ENCODE measurements around the gene DCX.

The DCX gene

DNA sequence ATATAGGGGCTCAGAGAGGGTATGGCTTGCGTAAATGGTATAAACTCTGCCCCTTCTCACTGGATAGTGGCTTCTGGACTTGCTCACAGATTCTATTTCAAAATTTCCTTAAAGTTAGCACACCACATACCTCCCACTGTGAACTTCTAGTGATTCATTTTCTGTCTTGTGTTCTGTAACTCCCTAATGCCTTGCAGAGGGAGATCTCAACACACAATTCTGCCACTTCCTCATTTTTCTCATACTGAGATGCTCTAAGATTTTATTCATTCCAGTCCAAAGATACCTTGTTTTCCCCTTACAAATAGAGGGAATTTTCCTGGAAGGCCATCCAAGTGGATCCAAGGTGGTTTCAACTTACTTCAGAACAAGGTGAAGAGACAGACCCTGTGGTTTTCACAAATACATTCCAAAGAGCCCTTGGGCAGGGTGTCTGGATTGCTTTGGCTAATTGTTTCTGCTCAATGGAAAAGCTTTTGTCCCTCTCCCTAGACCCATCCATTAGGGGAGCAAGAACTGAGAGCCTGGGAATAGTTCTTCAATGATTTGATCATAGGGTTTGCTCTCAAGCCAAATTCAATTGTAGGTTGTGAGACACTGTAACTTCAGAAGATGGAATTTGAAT is 89.6 kb downstream of the DCX start:
- TF ChIP-seq, protein P1, sequence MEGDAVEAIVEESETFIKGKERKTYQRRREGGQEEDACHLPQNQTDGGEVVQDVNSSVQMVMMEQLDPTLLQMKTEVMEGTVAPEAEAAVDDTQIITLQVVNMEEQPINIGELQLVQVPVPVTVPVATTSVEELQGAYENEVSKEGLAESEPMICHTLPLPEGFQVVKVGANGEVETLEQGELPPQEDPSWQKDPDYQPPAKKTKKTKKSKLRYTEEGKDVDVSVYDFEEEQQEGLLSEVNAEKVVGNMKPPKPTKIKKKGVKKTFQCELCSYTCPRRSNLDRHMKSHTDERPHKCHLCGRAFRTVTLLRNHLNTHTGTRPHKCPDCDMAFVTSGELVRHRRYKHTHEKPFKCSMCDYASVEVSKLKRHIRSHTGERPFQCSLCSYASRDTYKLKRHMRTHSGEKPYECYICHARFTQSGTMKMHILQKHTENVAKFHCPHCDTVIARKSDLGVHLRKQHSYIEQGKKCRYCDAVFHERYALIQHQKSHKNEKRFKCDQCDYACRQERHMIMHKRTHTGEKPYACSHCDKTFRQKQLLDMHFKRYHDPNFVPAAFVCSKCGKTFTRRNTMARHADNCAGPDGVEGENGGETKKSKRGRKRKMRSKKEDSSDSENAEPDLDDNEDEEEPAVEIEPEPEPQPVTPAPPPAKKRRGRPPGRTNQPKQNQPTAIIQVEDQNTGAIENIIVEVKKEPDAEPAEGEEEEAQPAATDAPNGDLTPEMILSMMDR (conservative IDR thresholded peaks at IDR 0.05): no peak
- TF ChIP-seq ZFX (IDR thresholded peaks at IDR 0.05): no peak

DNA sequence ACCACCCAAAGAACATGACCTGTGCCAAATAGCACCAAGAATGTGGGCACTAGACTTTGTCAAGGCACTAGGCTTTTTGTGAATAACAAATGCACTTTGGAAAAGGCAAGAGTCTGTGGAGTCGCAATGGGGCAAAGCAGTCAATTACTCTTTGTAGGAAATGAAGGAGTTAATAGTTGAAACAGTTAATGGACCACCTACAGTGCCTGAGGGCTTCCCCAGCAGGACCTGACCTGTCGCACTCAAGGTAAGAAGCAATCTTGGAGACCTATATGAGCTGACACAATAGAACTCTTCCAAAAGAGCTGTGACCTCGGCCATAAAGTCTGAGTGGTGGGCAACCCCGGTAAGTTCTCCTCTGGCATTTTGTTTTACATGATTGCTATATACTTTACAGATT is 92.5 kb downstream of the DCX start:
- TF ChIP-seq, protein P1 (conservative IDR thresholded peaks at IDR 0.05): no peak
- TF ChIP-seq ZFX (IDR thresholded peaks at IDR 0.05): no peak
- no peak overlapping the region for H3K27ac ChIP-seq

More for the DNA sequence above, 89.6 kb downstream of the DCX start:
- H3K27ac ChIP-seq: no peak overlapping the region

DNA sequence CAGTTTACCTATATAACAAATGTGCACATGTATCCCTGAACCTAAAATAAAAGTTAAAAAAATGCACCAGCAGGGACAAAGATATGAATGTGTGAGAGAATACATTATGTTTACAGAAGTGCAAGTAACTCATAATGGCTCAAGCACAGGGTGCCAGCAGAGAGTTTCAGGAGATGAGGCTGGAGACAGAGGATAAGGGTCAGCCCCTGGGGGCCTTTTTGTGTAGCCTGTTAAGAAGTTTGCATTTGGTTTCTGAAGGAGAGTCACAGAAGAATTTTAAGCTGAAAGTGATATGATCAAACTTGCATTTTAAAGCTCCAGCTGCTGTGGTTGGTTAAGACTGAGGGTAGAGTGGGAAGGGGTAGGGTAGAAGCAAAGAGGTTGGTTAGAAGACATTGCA is 93.1 kb downstream of the DCX start:
- TF ChIP-seq ZFX (IDR thresholded peaks at IDR 0.05): no peak
- TF ChIP-seq, protein P1 (conservative IDR thresholded peaks at IDR 0.05): no peak
- no peak overlapping the region for H3K27ac ChIP-seq

DNA sequence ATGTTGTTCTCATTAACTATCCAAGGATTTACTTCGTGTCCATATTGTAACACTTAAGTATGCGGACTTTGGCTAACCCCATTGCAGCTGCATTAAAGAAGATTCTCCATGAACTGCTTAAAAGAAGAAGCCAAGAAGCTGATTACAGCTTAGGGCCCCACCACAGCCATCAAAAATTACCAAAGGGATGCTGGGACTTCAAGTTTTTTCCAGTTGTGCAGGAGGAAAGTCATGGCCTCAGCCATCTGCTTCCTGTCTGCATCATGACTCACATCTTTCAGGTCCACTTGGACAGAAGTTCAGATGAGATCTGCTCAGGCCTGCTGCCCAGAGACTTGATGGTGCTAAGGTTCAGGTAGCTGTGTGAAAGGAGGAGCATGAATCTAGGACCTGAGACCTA is 102.9 kb downstream of the DCX start:
- TF ChIP-seq, protein P1 (conservative IDR thresholded peaks at IDR 0.05): no peak
- TF ChIP-seq ZFX (IDR thresholded peaks at IDR 0.05): no peak
- H3K27ac ChIP-seq: no peak overlapping the region

DNA sequence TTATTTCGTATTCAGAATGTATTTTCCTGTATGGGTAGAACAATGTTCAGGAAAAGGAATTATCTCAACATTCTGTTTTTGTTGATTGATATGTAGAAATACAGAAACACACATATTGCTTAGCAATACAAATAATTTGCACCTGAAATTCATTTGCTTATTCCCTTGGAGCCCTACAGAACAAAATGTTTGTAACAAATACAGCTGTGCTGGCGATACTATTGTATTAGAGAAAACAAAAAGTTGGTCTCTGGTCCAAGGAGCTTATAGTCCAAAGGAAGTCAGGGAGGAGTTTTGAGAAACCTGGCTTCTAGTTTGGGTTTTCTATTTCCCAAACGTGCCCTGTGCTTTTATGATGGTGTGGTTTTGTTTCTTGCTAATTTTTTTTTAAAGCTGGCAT is 104.0 kb downstream of the DCX start:
- TF ChIP-seq, protein P1 (conservative IDR thresholded peaks at IDR 0.05): no peak
- no peak for TF ChIP-seq ZFX (IDR thresholded peaks at IDR 0.05)
- no peak overlapping the region for H3K27ac ChIP-seq

DNA sequence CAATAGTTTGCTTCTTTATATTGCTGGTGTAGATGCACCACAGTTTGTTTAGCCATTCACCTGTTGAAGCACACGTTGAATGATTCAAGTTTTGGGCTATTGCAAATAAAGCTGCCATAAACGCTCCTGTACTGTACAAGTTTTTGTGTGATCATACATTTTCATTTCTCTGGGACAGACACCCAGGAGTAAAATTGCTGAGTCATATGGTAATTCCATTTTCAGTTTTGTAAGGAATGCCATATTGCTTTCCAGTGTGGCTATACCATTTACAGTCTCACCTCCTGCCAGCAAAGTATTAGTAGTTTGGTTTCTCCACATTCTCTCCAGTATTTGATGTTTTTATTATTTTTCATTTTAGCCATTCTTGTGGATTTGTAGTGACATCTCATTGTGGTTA is 109.7 kb downstream of the DCX start:
- TF ChIP-seq, protein P1 (conservative IDR thresholded peaks at IDR 0.05): no peak
- no peak for TF ChIP-seq ZFX (IDR thresholded peaks at IDR 0.05)
- H3K27ac ChIP-seq: no peak overlapping the region

DNA sequence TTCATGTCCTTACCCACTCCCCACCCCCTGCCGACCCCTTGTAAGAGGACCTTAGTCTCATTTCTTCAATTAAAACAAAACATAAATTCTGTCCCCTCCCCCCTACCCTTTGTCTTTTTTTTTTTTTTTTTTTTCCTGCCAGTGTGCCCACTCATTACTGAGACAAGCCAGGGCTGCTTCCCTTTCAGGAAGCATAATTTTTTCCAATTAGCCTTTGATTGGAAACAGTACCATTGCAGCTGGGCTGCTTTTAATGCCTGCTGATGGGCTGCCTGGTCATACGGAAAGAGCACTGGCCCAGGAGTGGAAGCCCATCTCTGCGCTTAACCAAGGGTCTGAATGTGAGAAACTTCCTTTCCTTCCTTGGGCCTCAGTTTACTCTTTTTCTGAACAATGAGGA is 123.2 kb downstream of the DCX start:
- no peak overlapping the region for H3K27ac ChIP-seq
- no peak for TF ChIP-seq ZFX (IDR thresholded peaks at IDR 0.05)

DNA sequence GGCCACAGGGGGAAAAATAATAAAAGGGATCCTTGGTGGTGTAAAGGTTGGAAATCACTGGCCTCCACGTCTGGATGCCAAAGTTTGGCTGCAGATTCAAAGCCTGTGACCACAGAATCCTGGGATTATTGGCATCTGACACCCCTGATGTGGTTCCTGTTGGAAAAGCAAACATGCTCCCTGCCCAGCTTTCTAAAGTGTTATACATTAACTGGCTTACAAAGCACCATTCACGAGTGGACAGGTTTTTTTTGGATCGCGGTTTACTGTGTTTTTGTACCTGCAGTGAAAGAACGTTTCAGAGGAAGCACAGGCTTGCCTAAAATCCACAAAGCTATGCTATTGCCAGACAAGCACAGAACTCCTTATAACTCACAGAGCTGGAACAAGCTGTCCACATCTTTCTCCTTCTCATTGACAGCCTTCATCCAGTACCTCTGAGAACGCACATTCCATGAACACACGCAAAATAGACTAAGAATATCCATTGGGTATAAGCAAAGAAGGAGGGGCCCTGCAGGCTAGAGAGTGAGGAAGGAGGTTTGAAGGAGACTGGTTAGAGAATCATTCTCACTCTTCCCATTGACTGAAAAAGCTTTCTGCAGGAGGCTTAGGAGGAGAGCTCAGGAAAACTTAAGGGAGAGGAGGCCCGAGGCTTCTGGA is 127.2 kb downstream of the DCX start:
- TF ChIP-seq ZFX (IDR thresholded peaks at IDR 0.05): no peak
- TF ChIP-seq, protein P1 (conservative IDR thresholded peaks at IDR 0.05): no peak

More for the DNA sequence above, 127.2 kb downstream of the DCX start:
- no peak overlapping the region for H3K27ac ChIP-seq

Measured in C4-2B (cell line).